Keratinocyte (primary cell): ENCODE measurements around the gene ABLIM2. TPM values are rescaled to one million over a fixed set of nuclear protein-coding genes. Genes with fewer than 3 reads are reported as not detected.

ENCODE experiments used
- DNase-seq: peaks from one replicate; pipeline ENCODE4 v3.0.0-alpha.2; 2011; ENCODE audit warnings: low read depth, missing footprints, low spot score
- FAIRE-seq: peaks from 2 replicates; lab custom pipeline; 2011; peaks lifted over from hg19 to GRCh38; lab: Jason Lieb, UNC
- H2AFZ ChIP-seq: 2 replicates; pipeline ENCODE4 v1.6.0; 2012; ENCODE audit warnings: low read length, control low read depth, inconsistent platforms; ENCODE audit not compliant: control insufficient read depth
- H3K27ac ChIP-seq: 2 replicates; pipeline ENCODE4 v1.5.1; 2011; ENCODE audit warnings: low read length; ENCODE audit not compliant: control insufficient read depth, insufficient read depth
- H3K27me3 ChIP-seq: 3 replicates; pipeline ENCODE4 v1.6.0; 2011; ENCODE audit warnings: low read length; ENCODE audit not compliant: control insufficient read depth, insufficient read depth; ENCODE audit errors: extremely low read depth
- H3K36me3 ChIP-seq, 2 experiments: 2 replicates in 1 of 2; 3 replicates in 1 of 2; pipeline ENCODE4 v1.5.1; 2011; ENCODE audit warnings: low read length in 2 of 2, mild to moderate bottlenecking in 1 of 2; ENCODE audit not compliant: control insufficient read depth in 2 of 2, insufficient read depth in 2 of 2; ENCODE audit errors: extremely low read depth in 1 of 2
- H3K4me1 ChIP-seq: 3 replicates; pipeline ENCODE4 v1.5.1; 2011; ENCODE audit warnings: low read length; ENCODE audit not compliant: control insufficient read depth, insufficient read depth; ENCODE audit errors: extremely low read depth
- H3K4me2 ChIP-seq: 3 replicates; pipeline ENCODE4 v1.6.0; 2011; ENCODE audit warnings: low read depth, low read length; ENCODE audit not compliant: control insufficient read depth, insufficient read depth; ENCODE audit errors: extremely low read depth
- H3K4me3 ChIP-seq, 3 experiments: fragments of 200-600 bp in 1 of 3; sonication (generic) in 1 of 3; 2 replicates in 2 of 3; 3 replicates in 1 of 3; pipeline ENCODE4 v1.5.1; 2011 to 2016; ENCODE audit warnings: low read length in 3 of 3, mild to moderate bottlenecking in 3 of 3, control low read depth in 2 of 3, inconsistent platforms in 1 of 3, low read depth in 1 of 3, mixed read lengths in 1 of 3, mixed run types in 1 of 3, moderate library complexity in 1 of 3; ENCODE audit not compliant: control insufficient read depth in 2 of 3, insufficient read depth in 2 of 3; ENCODE audit errors: extremely low read depth in 1 of 3
- H3K79me2 ChIP-seq: 2 replicates; pipeline ENCODE4 v1.6.0; 2012; ENCODE audit warnings: low read length; ENCODE audit not compliant: control insufficient read depth, insufficient read depth
- H3K9ac ChIP-seq: 3 replicates; pipeline ENCODE4 v1.6.0; 2011; ENCODE audit warnings: low read length; ENCODE audit not compliant: control insufficient read depth, insufficient read depth; ENCODE audit errors: extremely low read depth
- H3K9me1 ChIP-seq: 3 replicates; pipeline ENCODE4 v1.6.0; 2011; ENCODE audit warnings: low read length; ENCODE audit not compliant: control insufficient read depth, insufficient read depth; ENCODE audit errors: extremely low read depth
- H3K9me3 ChIP-seq: 2 replicates; pipeline ENCODE4 v1.5.1; 2012; ENCODE audit warnings: low read depth, low read length; ENCODE audit not compliant: control insufficient read depth
- H4K20me1 ChIP-seq: 3 replicates; pipeline ENCODE4 v1.6.0; 2011; ENCODE audit warnings: low read length; ENCODE audit not compliant: control insufficient read depth, insufficient read depth; ENCODE audit errors: extremely low read depth
- CTCF ChIP-seq, 3 experiments: IDR thresholded peaks in 1 of 3; conservative IDR thresholded peaks in 1 of 3; optimal IDR thresholded peaks in 1 of 3; 2 replicates in 2 of 3; 3 replicates in 1 of 3; pipeline versions ENCODE3 to v1.5.1; 2011; ENCODE audit warnings: low read length in 3 of 3, mild to moderate bottlenecking in 3 of 3, moderate library complexity in 2 of 3, control low read depth in 1 of 3, inconsistent platforms in 1 of 3; ENCODE audit not compliant: insufficient read depth in 2 of 3; ENCODE audit errors: extremely low read depth in 1 of 3
- EZH2 ChIP-seq: IDR thresholded peaks from one replicate; pipeline ENCODE4 v1.6.1; 2012; ENCODE audit warnings: inconsistent platforms, mild to moderate bottlenecking, low read length, moderate library complexity
- dilution Hi-C: fragments of 300-500 bp; cut with MboI; formaldehyde crosslinking; loops from one replicate; pipeline ENCODE4 v1.7.0; 2020; ENCODE audit warnings: low sequenced_read_pairs; ENCODE audit not compliant: extremely low pct_ligation_motif_present
- polyA plus RNA-seq, 5 experiments: library from polyadenylated mRNA; depleted of rRNA in 3 of 5; stranded (reverse) in 3 of 5; stranded (forward) in 1 of 5; unstranded in 1 of 5; fragments of >200 nt; gene quantifications; 1 replicate in 1 of 5; 2 replicates in 3 of 5; 3 replicates in 1 of 5; pipeline versions ENCODE4 v1.2.1 to v1.2.3, GENCODE V29; 2011 to 2012; ENCODE audit warnings: missing spikeins in 2 of 5, low read depth in 1 of 5, low replicate concordance in 1 of 5

The ABLIM2 gene
- polyA plus RNA-seq, 1 donor (not counting 4 experiments of a cell fraction or from before 2014, with no cell fraction given): 0.94 TPM

- Histone ChIP-seq H3K4me3 (no peak overlapping the region), H3K9me3 (no peaks in the 10 kb centered on the region), H3K4me1 (peaks cover 10% of the 10 kb centered on the region), H3K27me3 (peaks cover 28% of the 10 kb centered on the region), H3K79me2 (no peaks in the 10 kb centered on the region), H3K36me3 (no peaks in the 10 kb centered on the region), H4K20me1 (no peaks in the 10 kb centered on the region), H2AFZ (no peak overlapping the region), H3K4me2 (no peak overlapping the region), H3K27ac (no peak overlapping the region), H3K9ac (no peak overlapping the region), H3K9me1 (no peaks in the 10 kb centered on the region)
- DNase-seq: no peak
- no peak for TF ChIP-seq CTCF (optimal IDR thresholded peaks at IDR 0.05 in 1 of 3, IDR thresholded peaks at IDR 0.05 in 1 of 3, conservative IDR thresholded peaks at IDR 0.05 in 1 of 3; ENCODE audit: extremely low read depth in 1 of 3, insufficient read depth in 2 of 3, low read length in 3 of 3)
- TF ChIP-seq EZH2: no peak
- FAIRE-seq: no peak
- dilution Hi-C loops: no loop called here
Observed at GRCh38 chr4:8016527-8016926, 142.1 kb downstream of the ABLIM2 start.

GRCh38 chr4:8015512-8015911 lies 143.1 kb downstream of the ABLIM2 start:
- dilution Hi-C loops: no loop called here
- H3K4me2 ChIP-seq: no peak overlapping the region
- no peaks in the 10 kb centered on the region for H3K9me1 ChIP-seq
- H3K27ac ChIP-seq: no peak overlapping the region
- no peaks in the 10 kb centered on the region for H3K36me3 ChIP-seq
- no peaks in the 10 kb centered on the region for H3K79me2 ChIP-seq
- no peaks in the 10 kb centered on the region for H3K9me3 ChIP-seq
- peaks cover 35% of the 10 kb centered on the region for H3K27me3 ChIP-seq
- H3K4me1 ChIP-seq: peaks cover 10% of the 10 kb centered on the region
- TF ChIP-seq CTCF (optimal IDR thresholded peaks at IDR 0.05 in 1 of 3, IDR thresholded peaks at IDR 0.05 in 1 of 3, conservative IDR thresholded peaks at IDR 0.05 in 1 of 3; ENCODE audit: extremely low read depth in 1 of 3, insufficient read depth in 2 of 3, low read length in 3 of 3) (peak; percentile 25 to 58 (median 30)), EZH2 (no peak)
- FAIRE-seq: no peak
- no peak overlapping the region for H3K4me3 ChIP-seq
- H3K9ac ChIP-seq: no peak overlapping the region
- no peak for DNase-seq
- no peaks in the 10 kb centered on the region for H4K20me1 ChIP-seq
- H2AFZ ChIP-seq: no peak overlapping the region
